ENCODE measurements around the gene GLP2R. TPM values are rescaled to one million over a fixed set of nuclear protein-coding genes. Genes with fewer than 3 reads are reported as not detected.

The GLP2R gene
- total and polyA plus RNA-seq, 9 donors: 0.18 to 3.4 (median 0.57) TPM

- no peak for TF ChIP-seq POLR2A (IDR thresholded peaks at IDR 0.05)
- TF ChIP-seq EP300 (IDR thresholded peaks at IDR 0.05): no peak
- TF ChIP-seq, protein P1, sequence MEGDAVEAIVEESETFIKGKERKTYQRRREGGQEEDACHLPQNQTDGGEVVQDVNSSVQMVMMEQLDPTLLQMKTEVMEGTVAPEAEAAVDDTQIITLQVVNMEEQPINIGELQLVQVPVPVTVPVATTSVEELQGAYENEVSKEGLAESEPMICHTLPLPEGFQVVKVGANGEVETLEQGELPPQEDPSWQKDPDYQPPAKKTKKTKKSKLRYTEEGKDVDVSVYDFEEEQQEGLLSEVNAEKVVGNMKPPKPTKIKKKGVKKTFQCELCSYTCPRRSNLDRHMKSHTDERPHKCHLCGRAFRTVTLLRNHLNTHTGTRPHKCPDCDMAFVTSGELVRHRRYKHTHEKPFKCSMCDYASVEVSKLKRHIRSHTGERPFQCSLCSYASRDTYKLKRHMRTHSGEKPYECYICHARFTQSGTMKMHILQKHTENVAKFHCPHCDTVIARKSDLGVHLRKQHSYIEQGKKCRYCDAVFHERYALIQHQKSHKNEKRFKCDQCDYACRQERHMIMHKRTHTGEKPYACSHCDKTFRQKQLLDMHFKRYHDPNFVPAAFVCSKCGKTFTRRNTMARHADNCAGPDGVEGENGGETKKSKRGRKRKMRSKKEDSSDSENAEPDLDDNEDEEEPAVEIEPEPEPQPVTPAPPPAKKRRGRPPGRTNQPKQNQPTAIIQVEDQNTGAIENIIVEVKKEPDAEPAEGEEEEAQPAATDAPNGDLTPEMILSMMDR (IDR thresholded peaks at IDR 0.05): no peak
- H3K4me1 ChIP-seq (ENCODE audit: insufficient read depth): peaks cover 7% of the 10 kb centered on the region
- peak in 4 of 5 donors; percentile 31 to 66 (median 52) for DNase-seq
- WGBS, 3 donors: 66 to 68% (median 66%) methylated on average over 21 of the region's 21 CpGs
- no peaks in the 10 kb centered on the region for H3K36me3 ChIP-seq
- H3K4me3 ChIP-seq: no peak overlapping the region
- H3K9me3 ChIP-seq: no peaks in the 10 kb centered on the region
- no peaks in the 10 kb centered on the region for H3K27me3 ChIP-seq
- no peak overlapping the region for H3K27ac ChIP-seq
- intact Hi-C loops (cut with DNase I): loop anchor here in 2 of 4 donors (10.0 kb wide), 2 partner anchors 105 to 145 kb away; partner anchors contain the start of gene DHRS7C (in 1 of the 2)
These were observed 73.7 kb downstream of the GLP2R start for GRCh38 chr17:9899280-9900043.

DNA sequence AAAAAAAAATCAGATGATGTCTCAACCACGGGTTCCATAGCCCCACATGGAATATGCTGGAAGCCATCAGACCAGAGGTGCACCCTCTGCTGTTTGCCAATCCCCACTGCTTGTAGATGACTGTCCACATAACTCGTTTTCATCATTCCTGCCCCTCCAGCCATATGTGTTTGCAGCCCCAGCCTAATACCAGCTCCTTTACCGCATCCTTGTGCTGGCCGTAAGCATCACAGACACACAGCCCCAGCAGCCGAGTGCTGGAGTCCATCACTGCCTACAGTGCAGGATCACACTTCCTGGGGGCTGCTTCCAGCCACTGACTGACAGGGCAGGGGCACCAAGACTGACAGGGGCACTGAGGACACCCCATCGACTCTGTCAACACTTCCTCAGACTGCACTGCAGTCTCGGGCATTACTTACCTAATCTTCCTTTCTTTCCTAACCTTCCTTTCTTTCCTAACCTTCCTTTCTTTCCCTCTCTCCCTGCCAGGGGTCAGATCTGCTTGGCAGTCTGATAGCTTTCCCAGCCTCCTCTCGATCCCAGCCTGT, 74.4 kb downstream of the GLP2R start:
- Histone ChIP-seq H3K9me3 (no peaks in the 10 kb centered on the region), H3K36me3 (no peaks in the 10 kb centered on the region), H3K4me3 (no peak overlapping the region), H3K27me3 (no peaks in the 10 kb centered on the region), H3K27ac (no peak overlapping the region), H3K4me1 (ENCODE audit: insufficient read depth) (peaks cover 7% of the 10 kb centered on the region)
- no peak for DNase-seq
- TF ChIP-seq POLR2A (IDR thresholded peaks at IDR 0.05) (no peak), EP300 (IDR thresholded peaks at IDR 0.05) (no peak)
- TF ChIP-seq, protein P1 (IDR thresholded peaks at IDR 0.05): no peak
- 45 to 63% (median 60%) methylated on average over 8 of the region's 8 CpGs for WGBS, 3 donors
- intact Hi-C loops (cut with DNase I): no loop called here

- Histone ChIP-seq H3K9me3 (no peaks in the 10 kb centered on the region), H3K27ac (no peak overlapping the region), H3K4me3 (no peak overlapping the region), H3K27me3 (no peaks in the 10 kb centered on the region), H3K4me1 (ENCODE audit: insufficient read depth) (peaks cover 7% of the 10 kb centered on the region), H3K36me3 (no peaks in the 10 kb centered on the region)
- intact Hi-C loops (cut with DNase I): no loop called here
- TF ChIP-seq, protein P1 (IDR thresholded peaks at IDR 0.05): no peak
- TF ChIP-seq POLR2A (IDR thresholded peaks at IDR 0.05) (no peak), EP300 (IDR thresholded peaks at IDR 0.05) (no peak)
- DNase-seq: no peak
- WGBS, 3 donors: 39 to 47% (median 46%) methylated on average over 8 of the region's 8 CpGs
These were observed 75.1 kb downstream of the GLP2R start for GRCh38 chr17:9900784-9901183.

- H3K27ac ChIP-seq: no peak overlapping the region
- H3K27me3 ChIP-seq: no peaks in the 10 kb centered on the region
- peaks cover 7% of the 10 kb centered on the region for H3K4me1 ChIP-seq (ENCODE audit: insufficient read depth)
- H3K36me3 ChIP-seq: no peaks in the 10 kb centered on the region
- TF ChIP-seq, protein P1 (IDR thresholded peaks at IDR 0.05): no peak
- no peak for TF ChIP-seq POLR2A (IDR thresholded peaks at IDR 0.05)
- TF ChIP-seq EP300 (IDR thresholded peaks at IDR 0.05): no peak
- H3K4me3 ChIP-seq: no peak overlapping the region
- intact Hi-C loops (cut with DNase I): no loop called here
- WGBS, 3 donors: 8 to 20% (median 10%) methylated on average over 2 of the region's 2 CpGs
- no peaks in the 10 kb centered on the region for H3K9me3 ChIP-seq
- no peak for DNase-seq
These were observed 76.4 kb downstream of the GLP2R start for GRCh38 chr17:9902120-9902519.
